SHP77 (cell line): ENCODE measurements around the gene SMPD3.

Experiments used
- DNase-seq, 2 experiments: peaks; one replicate each; lab custom pipeline; 2025; lab: John Stamatoyannopoulos, UW

The SMPD3 gene

DNA sequence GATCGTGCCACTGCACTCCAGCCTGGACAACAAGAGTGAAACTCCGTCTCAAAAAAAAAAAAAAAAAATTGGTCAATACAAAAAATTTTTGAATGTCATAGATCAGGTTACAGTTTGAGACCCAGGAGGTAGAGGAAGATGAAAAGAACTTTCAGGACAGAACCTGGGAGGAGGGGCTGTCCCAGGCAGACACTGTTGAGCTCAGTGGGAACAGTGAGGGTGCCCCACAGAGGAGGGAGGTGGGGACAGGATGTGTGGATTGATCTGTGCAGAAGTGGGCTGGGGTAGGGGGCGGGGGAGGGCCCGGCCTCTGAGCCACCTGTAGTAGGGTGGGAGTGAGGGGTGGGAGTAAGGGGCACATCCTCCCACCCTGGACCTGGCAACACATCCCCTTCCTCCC is 79.1 kb downstream of the SMPD3 start:
- DNase-seq = no peak

DNA sequence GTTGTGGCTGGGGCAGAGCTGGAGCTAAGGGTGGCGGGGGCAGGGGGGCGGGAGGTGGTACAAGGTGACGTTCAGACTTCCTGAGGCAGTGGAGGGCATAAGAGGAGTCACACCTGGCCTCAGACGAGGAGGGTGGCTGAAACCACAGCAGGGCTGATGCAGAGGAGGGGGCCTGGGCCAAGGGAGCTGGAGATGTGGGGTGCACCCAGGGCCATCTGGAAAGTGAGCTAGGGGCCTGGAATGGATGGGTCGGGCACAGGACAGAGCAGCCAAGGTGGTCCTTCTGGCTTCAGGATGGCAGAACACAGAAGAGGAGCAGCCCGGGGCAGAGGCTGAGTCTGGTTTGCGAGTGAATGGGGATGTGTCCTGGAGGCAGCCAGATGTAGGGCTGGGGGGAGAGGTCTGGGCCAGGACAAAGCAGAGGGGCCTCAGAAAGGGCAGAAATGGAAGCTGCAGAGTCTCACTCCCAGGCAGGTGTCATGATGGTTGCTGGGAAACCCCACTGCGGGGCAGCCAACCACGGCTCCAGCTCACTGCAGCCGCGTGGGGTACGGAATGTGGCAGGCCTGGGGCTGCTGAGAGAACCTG is 79.9 kb downstream of the SMPD3 start:
- no peak for DNase-seq

DNA sequence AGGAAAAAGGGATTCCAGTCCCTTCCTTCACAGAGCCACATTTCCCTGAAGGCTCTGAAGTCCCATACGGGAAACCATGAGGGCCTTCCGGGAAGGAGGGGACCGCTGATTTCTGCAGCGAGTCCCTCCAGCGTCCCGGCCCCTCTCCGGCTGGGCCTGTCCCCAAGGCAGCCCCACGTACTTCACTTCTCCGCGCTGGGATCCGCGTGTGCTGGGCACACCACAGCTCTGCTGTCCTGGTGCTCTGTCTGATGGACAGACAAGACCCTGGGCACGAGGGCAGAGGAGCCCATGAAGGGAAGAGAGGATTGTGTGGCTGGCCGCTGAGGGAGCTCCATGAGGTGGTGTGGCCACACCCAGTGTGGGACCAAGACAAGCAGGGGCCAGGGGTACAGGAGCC is 80.4 kb downstream of the SMPD3 start:
- DNase-seq = no peak

DNA sequence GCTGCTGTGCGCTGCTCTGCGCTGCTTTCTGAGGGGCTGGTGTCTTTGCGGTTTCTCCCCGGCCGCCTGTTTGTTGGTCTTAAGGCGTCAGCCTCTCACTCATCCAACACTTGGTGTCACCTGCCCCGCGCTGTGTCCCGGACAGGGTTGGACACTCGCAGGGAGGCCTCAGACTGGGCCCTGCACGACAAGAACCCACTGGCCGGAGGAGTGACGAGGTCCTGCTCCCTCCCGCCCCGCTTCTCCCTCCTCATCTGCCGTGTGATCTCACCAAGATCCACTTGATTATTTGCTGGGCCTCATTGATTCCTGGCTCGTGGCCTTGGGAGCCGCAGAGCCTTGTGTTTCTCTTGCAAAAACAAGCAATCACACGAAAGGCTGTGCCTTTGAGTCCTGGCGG is 80.9 kb downstream of the SMPD3 start:
- no peak for DNase-seq

DNA sequence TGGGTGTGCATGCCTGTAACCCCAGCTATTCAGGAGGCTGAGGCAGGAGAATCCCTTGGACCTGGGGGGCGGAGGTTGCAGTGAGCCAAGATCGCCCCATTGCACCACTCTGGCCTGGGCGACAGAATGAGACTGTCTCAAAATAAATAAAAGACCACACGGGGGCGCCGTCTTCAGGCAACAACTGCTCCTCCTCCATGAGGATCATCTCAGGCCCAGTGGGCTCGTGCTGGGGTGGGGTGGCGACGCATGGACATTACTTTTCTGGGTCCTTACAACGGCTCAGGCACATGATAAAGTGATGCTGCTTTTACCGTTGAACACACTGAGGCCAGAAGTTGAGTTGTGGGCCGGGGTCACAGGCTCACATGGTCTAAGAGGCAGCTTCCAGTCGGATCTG is 81.3 kb downstream of the SMPD3 start:
- peak in 1 of 2 experiments; percentile 39 for DNase-seq

DNA sequence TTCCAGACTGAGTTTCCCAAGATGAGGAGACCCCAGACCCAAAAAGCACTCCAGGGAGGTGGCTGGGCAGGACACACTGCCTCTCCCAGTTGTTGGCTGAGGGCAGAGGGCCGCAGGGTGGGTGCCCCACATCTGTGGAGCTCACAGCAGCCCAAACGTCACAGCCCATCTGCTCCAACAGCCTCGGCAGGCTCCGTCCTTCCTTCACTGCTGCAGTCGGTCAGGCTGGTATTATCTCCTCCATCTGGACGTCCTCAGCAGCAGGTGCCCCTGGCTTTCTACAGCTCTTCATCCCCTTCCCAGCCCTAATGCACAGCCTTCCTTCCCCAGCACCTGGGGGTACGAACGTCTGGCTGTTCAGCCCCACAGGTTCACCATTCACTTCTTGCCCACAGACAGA is 82.2 kb downstream of the SMPD3 start:
- no peak for DNase-seq

DNA sequence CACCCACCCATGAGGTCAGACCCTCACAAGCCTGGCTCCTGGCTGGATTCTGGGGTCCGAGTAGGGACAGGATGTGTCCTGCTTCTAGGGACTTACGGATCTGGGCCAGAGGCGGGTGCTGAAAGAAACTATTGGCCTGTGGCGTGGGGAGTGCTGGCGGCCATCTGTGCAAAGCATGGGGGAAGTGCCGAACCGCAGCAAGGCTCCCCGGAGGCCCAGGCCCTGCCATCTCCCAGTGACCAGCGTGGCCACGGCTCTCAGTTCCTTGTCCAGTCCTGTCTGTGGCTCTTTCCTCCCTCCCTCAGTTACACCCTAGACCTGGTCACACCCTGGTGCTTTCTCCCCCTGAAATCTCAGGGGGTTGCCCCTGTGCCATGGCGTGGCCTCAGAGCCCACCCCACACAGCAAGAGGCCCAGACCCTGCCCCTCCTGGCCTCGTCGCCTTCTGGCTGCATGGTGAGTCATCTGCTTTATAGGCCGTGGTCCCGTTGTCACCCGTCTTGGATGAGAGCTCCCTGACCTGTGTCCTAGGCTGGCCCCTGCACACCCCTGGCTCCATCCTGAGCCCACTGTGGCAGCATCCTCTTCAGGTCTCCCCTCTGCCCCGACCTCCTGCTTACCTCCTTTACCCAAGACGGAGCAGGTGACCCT is 83.0 kb downstream of the SMPD3 start:
- no peak for DNase-seq

DNA sequence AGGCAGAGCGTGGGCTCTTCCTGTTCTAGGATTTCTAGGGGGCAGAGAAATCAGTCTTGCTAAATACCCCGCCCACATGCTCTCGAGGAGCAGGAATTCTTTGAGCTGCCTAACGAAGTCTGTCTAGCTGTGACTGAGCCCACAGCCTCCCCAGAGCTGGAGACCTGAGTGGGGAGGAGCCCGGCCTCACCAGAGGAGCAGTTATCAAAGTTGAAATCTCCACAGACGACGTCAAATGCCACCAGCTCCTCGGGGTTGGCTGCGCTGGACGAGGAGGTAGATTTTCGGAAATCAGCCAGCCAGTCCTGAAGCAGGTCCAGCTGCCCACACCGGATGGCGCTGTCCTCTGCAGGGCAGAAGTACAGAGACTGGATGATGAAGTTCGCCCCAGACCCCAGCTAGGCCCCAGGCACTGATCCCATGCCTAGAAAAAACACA is 83.7 kb downstream of the SMPD3 start:
- DNase-seq = no peak

DNA sequence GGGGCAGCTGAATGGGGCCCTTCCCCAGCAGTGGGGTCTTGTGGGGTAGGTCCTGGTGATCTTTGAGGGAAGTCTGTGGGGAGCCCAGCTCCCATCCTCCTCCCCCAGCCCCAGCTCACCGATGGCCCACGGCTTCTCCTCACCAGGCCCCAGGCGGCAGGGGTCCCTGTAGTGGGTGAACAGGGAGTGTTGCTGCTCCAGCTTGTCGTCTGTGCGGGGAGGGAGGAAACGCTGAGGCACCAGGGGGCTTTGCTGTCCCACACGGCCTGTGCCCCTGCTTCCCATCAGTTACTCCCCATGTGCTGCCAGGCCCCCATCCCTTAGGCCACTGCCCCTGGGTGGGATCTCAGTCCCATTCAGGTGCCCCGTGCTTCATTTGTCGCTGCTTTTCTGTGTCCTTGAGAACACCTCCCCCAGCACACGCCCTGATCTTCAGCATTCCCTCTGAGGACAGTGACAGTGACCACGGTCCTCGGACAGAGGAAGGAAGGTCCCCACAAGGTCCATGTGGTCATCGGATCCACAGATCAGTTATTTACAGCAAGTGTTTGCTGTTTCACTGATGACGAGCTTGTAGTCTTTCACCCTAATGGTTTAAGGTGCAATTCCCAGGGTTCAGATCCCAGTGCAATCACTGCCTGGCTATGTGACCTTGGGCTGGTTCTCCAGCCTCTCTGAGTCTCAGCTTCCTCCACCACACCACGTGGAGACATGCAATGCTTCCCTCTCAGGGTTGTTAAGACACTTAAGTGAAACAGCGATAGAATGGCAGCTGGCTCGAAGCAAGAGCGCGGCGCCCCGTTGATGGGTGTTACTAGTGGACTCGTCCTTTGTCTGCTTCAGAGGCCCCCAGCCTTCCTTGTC is 84.4 kb downstream of the SMPD3 start:
- DNase-seq = no peak

DNA sequence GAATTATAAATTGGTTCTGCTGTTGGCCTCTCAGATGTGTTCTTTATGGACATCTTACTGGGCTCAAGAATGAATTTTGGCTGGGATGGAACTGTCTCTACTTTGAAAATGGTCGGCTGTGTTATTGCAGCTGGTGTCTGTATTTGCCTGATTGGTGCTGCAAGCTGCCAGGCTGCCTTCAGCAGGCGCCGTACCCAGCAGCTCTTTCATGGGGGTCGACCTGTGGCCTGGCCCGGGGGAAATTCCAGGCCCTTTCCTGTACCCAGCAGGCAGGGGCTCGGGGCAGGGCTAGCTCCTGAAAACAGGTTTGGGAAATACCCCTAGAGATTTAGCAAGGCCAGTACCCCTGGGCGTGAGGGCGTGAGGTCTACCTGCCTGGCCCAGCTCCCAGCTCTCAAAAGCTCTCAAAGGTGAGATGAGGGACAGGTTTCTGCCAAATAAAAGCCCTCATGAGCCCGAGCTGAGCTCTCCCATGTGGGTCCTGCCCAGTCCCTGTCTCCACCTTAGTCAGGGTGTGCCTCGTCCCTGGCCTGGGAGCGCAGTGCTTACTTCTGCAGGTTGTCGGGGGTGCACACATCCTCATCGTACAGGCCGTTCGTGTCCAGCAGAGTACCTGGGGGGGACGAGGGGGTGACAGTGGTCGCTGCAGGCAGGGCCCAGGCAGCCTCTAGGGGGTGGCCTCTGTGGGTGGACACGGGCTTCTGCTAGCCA is 85.2 kb downstream of the SMPD3 start:
- DNase-seq = peak; percentile 30

DNA sequence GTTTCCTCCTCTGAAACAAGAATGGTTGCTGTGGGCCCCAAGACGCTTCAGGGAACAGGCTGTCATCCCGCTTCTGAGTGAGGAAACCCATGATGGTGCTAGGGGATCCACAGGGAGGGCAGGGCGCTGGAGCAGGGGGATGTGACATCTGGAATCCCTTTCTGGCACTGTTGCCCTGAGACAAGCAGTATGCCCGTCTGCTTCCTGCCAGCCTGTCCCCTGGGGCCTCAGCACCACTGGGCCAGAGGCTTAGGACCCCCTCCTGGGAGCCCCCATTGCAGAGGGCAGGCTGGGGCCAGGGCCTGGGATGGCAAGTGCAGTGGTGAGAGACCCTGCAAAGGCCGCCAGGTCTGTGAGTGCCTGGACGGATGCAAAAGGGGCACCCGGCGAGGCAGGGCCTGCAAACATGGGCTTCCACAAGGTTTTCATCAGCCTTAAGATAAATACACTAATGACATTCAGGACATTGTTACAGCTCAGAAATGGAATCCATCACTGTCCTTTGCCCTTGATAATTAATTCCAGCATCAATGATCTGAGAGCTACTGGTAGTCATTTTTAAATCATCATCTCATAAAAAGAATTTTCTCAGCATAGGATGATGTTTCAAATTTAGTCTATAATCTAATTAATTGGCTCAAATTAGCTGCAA is 85.9 kb downstream of the SMPD3 start:
- DNase-seq = no peak

DNA sequence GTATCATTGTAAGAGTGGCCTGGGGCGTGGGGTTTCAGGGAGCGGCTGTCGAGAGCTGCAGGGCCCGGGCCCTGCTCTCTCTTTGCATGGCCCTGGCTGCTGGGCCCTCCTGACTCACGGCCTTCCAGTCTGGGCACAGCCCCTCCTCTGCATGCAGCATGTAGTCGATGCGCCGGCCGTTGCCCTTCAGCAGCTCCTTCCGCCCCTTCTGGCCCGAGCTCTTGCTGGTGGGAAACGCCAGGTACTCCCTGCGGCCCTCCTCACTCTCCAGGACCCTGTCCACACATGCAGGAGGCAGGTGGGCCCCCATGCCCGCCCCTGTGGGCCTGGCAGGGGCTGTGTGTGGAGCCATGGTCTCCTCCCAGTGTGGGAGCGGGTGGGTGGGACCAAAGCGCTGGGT is 86.8 kb downstream of the SMPD3 start:
- DNase-seq = no peak

DNA sequence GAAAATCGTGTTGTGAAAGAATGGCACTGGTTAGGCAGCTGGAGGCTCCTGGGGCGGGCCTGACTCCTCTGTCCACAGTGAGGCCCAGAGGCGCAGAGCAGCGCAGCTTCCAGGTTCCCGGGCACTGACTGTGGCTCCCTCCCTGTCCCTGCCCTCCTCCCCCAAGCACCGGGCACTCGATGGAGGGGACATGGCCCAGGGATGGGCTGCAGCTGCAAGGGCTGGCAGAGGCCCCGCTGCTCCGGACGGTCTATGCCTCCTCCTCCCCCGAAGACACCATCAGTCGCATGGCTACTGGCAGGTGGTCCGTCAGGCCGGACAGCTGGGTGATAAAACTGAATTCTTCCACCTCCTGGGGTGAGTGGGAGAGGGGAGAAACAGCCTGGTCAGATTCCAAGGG is 87.4 kb downstream of the SMPD3 start:
- no peak for DNase-seq

DNA sequence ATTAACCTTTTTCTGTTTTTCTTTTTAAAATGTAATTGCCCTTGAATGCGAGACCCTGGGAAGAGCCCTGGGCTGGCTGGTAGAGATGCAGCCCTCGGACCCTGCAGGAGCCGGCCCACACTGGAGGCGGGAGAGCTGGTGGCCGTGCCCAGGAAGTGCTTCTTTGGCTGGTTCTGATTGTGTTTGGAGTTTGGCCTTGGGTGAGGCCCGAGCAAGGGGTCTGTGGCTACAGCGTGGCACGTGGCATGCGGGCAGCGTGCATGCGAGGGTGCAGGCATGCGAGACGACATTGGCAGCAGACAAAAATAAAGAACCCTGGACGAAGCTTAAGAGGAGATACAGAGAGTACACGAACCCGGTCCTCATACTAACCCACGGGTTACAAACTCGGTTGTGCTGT is 87.8 kb downstream of the SMPD3 start:
- DNase-seq = no peak

DNA sequence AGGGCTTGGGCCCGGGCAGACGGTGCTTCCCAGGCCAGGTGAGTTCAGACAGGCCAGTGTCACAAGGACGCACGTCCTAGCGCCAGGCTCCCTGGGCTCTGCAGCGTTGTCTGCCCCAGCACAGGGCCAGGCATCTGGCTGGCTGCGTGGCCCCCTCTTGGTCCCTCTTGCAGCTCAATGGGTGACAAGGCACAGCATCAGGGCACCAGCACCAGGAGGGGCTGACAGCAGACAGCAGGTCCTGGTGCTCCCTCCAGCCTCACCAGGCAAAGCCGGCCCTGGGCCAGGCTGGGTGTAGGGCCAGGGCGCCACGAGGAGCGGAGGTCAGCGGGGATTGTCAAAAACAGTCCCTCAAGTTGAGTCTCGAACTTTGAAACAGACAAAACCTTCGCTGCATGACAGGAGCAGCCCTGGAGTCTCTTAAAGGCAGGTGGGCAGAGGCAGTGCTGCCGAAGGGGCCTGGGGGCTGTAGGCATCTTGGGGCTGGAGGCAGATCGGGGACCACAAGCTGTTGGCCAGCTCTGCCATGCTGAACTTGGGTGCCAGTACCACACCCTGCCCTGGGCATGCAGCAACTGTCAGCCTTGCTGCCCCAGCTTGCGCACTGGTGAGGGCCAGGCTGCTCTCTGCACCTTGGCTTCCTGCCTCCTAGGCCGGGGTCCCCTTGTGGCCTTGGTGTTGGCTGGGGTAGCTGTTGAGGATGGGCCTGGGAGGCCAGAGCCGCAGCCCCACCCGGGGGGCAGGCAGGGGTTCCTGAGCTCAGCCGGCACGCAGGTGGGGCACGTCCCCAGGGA is 88.7 kb downstream of the SMPD3 start:
- no peak for DNase-seq

DNA sequence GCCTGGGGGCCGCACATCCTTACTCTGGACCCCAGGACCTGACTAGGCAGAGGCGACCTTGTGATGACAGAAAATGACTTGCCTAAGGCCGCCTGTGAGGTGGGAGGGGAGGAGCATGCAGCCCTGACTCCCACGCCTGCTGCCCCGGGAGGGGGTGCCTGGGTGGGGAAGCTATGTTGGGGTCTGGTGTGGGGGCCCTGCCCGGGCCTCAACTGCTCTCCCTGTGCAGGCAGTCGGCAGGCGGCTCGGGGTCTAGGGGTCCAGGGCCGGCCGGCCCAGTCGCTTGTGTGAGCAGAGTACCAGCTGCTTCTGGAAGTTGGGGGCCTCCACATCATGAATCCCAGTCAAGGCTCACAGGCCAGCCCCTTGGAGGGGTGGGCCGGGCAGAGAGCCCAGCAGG is 89.4 kb downstream of the SMPD3 start:
- no peak for DNase-seq

DNA sequence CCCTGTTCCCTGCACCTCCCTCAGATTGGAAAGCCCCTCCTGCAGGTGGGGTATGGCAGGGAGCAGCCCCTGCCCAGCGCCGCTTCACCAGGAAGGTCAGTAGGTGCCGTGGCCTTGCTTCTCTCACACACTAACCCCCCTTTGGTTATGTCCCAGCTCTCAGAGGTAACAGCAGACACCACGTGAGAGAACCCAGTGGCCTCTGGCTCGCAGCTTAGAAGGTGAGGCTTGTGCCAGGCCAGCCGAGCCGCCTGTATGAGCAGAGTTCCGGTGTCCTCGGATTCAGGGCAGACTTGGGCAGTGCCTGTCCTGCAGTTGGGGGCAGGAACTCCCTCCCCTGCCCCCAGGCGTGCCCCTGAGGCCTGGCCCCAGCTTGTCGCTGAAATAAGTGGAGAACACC is 90.4 kb downstream of the SMPD3 start:
- no peak for DNase-seq

DNA sequence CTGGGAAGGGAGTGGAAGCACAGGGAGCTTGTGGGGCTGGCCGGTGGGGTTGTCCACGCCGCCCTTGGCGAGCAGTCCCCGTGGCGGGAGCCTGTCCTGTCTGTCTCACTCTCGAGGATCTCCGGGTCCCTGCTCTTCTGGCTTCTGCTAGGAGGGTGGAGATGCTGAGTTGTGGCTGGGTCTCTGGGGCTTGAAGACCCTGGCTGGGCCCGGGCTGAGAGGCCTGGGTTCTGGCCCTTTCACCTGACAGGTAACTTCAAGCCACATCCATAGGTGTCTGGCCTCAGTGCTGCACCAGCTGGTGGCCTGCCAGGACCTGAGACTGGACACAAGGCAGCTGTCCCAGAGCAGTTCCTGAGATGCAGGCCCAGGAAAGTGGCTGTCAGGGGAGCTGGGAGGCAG is 90.8 kb downstream of the SMPD3 start:
- no peak for DNase-seq

DNA sequence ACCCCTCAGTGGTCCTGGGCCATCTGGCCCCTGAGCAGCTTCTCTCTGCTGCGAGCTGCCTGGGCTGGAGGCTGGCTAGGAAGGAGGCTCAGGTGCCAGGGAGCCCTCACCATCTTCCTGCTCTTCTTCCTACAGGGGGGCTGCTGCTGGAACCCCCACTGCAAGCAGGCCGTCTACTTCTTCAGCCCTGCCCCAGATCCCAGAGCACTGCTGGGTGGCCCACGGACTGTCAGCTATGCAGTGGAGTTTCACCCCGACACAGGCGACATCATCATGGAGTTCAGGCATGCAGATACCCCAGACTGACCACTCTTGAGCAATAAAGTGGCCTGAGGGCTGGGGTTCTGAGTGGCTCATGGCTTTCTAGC is 91.4 kb downstream of the SMPD3 start:
- DNase-seq = no peak

DNA sequence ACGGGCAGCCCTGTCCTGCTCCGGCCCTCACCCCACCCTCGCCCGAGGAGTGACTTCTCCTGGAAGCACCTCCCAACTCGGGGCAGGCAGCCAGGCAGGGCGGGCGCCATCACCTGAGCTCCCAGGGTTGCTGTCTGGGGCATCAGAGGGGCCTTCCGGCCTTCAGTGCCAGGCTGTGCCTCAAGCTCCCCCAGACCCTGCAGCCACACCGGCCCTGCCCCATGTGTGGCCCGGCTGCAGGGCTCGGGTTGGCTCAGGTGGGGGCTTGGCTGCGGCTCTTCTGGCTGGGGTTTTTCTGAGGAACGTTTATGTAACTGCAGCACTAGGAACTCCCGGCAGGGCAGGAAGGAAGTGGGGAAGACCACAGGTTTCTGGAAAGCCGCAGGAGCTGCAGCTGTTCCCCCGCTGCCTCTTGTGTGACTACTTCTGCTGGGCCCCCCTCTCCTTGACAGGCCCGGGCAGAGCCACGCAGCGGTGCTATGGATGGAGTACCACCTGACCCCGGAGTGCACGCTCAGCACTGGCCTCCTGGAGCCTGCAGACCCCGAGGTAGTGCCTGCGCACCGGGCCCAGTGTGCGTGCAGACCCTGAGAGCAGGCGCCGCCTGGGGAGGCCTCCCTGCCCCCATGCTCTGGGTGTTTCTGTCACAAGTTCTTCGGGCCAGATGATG is 91.9 kb downstream of the SMPD3 start:
- DNase-seq = no peak
